Measurements from ENCODE around the gene OSBPL5. TPM values are rescaled to one million over a fixed set of nuclear protein-coding genes. Genes with fewer than 3 reads are reported as not detected.

The OSBPL5 gene
- total RNA-seq, 2 donors from 2014 or later = 34.0 to 69.5 TPM

DNA sequence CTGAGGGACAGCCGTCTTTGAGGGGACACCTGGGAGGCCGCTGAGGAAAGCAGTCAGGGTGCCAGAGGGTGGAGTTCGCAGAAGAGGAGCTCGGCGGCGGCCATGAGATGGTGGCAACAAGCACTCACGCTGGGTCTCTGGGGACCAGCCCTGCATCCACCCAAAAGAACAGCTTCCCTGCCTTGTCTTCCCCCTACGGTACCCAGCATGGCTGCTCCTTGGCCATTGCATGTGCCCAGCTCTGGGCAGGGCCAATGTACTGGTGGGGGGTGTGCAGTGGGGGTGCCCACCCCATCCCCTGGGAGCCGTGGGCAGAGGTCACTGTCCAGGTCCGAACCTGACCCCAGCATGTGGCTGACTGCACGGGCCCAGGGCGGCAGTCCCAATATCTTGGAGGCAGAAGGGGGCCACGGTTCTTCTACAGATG lies 42.3 kb downstream of the OSBPL5 start:
- TF ChIP-seq, protein P1, sequence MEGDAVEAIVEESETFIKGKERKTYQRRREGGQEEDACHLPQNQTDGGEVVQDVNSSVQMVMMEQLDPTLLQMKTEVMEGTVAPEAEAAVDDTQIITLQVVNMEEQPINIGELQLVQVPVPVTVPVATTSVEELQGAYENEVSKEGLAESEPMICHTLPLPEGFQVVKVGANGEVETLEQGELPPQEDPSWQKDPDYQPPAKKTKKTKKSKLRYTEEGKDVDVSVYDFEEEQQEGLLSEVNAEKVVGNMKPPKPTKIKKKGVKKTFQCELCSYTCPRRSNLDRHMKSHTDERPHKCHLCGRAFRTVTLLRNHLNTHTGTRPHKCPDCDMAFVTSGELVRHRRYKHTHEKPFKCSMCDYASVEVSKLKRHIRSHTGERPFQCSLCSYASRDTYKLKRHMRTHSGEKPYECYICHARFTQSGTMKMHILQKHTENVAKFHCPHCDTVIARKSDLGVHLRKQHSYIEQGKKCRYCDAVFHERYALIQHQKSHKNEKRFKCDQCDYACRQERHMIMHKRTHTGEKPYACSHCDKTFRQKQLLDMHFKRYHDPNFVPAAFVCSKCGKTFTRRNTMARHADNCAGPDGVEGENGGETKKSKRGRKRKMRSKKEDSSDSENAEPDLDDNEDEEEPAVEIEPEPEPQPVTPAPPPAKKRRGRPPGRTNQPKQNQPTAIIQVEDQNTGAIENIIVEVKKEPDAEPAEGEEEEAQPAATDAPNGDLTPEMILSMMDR (IDR thresholded peaks at IDR 0.05) = no peak
- intact Hi-C loops (cut with DNase I) = no loop called here
- no peaks in the 10 kb centered on the region for H3K27me3 ChIP-seq
- no peak overlapping the region for H3K4me3 ChIP-seq
- no peaks in the 10 kb centered on the region for H3K36me3 ChIP-seq
- DNase-seq = no peak
- H3K27ac ChIP-seq = no peak overlapping the region
- H3K4me1 ChIP-seq = peaks cover 20% of the 10 kb centered on the region
- H3K9me3 ChIP-seq = no peaks in the 10 kb centered on the region
- H3K9ac ChIP-seq (ENCODE audit: low read depth in 2 of 2, low read length in 2 of 2) = no peak overlapping the region

DNA sequence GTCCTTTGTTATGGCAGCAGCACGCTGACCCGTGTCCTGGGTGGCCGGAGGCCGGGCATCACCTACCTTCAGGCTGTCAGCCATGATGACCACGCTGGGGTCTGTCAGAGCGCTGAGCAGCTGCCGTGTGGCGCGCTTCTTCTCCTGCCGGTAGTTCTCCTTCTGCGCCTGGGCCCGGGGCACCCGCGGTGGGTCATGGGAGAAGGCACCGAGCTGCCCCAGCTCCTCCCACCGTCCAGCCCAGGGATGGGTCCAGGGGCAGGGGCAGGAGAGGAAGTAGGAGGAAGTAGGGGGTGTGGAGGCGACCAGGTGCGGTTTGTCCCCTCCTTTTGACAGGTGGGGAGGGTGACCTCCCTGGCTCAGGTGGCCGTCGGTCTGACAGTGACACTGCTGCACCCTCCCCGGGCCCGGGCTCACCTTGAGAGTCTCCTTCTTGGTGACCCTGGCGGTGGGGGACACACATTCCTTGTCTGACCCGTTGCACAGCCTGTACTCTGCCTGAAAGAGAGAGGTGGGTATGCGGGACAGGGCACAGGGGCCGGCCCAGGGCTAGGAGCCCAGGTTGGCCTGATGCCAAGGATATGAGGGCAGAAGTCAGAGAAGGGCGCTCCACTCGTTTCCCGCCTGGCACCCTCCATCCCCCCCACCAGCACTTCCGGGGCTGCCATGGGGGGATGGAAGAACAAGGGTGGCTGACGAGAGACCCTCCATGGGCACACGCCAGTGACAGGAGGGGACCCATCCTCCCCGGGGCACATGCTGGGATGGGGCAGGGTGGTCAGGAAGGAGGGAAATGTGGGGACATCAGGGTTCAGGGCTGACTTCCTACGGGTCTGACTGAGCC lies 43.0 kb downstream of the OSBPL5 start:
- no peak overlapping the region for H3K9ac ChIP-seq (ENCODE audit: low read depth in 2 of 2, low read length in 2 of 2)
- TF ChIP-seq, protein P1 (IDR thresholded peaks at IDR 0.05) = no peak
- no peaks in the 10 kb centered on the region for H3K27me3 ChIP-seq
- no peak for DNase-seq
- peaks cover 19% of the 10 kb centered on the region for H3K4me1 ChIP-seq
- no peak overlapping the region for H3K4me3 ChIP-seq
- H3K27ac ChIP-seq = no peak overlapping the region
- H3K36me3 ChIP-seq = no peaks in the 10 kb centered on the region
- no peaks in the 10 kb centered on the region for H3K9me3 ChIP-seq
- intact Hi-C loops (cut with DNase I) = no loop called here

DNA sequence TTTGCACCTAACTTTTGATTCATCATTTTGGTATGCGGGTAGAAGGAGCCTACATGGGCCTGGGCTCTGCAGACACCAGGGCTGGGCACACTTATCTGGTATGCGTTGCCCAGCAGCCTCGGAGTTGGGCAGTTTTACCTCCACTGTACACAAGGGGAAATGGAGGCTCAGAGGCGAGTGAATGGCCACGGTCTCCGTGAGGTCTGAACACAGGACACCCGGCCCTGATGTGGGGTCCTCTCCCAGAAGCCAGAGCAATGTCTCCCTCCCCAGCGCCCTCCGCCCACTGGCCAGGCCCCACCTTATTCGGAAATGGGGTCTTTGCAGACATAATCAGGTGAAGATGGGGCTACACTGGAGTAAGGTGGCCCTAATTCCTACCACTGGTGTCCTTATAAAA lies 43.7 kb downstream of the OSBPL5 start:
- H3K4me1 ChIP-seq = peaks cover 13% of the 10 kb centered on the region
- H3K9me3 ChIP-seq = no peaks in the 10 kb centered on the region
- H3K4me3 ChIP-seq = no peak overlapping the region
- H3K27ac ChIP-seq = no peak overlapping the region
- intact Hi-C loops (cut with DNase I) = no loop called here
- TF ChIP-seq, protein P1 (IDR thresholded peaks at IDR 0.05) = no peak
- H3K9ac ChIP-seq (ENCODE audit: low read depth in 2 of 2, low read length in 2 of 2) = no peak overlapping the region
- H3K27me3 ChIP-seq = no peaks in the 10 kb centered on the region
- DNase-seq = no peak
- no peaks in the 10 kb centered on the region for H3K36me3 ChIP-seq

DNA sequence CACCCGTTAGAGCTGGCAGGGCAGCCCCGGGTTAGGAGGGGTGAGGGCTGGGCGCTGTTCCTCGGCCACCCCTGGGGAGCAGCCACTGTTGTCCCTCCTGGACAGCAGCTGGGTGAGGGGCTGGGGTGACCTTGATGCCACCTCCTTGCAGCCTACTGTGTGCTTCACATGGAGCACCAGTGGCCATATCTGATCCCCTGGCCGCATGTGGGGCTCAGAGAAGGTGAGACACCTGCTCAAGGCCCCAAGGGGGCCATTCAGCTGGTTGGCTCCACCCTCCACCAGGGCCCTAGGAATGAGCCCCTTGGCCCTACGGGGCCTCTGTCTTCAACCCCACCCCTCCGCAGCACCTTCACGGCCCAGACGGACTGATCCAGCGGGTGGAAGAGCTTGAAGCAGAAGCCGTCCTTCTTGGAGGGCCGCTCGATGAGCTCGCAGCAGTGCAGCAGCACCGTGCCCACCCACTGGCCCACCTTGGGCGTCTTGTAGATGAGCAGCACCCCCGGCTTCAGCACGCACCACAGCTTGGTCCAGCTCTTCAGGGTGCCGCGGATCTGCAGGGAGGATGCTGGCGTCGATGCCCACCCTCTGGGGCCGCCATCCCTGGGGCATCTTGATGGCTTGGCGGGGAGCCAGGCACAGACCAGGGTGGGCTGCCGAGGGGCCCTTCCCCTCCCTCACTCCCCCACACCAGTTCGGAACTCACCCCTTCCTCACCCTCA lies 44.9 kb downstream of the OSBPL5 start:
- Histone ChIP-seq H3K27ac (no peak overlapping the region), H3K9ac (ENCODE audit: low read depth in 2 of 2, low read length in 2 of 2) (no peak overlapping the region), H3K4me1 (peaks cover 8% of the 10 kb centered on the region), H3K4me3 (no peak overlapping the region), H3K27me3 (no peaks in the 10 kb centered on the region), H3K36me3 (peaks cover 2% of the 10 kb centered on the region), H3K9me3 (no peaks in the 10 kb centered on the region)
- TF ChIP-seq, protein P1 (IDR thresholded peaks at IDR 0.05) = no peak
- DNase-seq = no peak
- intact Hi-C loops (cut with DNase I) = no loop called here

DNA sequence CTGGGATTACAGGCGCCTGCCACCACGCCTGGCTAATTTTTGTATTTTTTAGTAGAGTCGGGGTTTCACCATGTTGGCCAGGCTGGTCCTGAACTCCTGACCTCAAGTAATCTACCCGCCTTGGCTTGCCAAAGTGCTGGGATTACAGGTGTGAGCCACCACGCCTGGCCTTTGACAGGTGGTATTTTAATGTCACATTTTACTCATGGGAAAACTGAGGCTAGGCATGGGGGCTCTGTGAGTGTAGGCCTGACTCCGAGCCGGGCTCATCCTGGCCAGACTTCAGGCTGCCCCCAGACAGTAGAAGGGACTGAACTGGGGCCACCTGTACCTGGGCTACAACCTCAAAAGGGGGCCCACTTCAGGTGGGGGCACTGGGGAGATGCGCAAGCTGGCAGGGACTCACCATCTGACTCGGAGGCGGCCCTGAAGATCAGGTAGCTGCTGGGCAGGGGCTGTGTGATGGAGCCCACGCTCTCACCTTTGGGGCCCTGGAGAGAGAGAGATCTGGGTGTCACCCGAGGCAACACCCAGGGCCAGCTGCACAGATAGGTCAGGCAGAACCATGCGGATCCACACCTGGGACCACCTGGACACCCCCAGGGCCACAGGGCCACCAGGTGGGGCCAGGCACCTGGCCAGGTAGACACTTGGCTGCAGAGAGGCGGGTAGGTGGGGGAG lies 45.8 kb downstream of the OSBPL5 start:
- intact Hi-C loops (cut with DNase I) = no loop called here

More for the DNA sequence above, 45.8 kb downstream of the OSBPL5 start:
- Histone ChIP-seq H3K36me3 (peaks cover 4% of the 10 kb centered on the region), H3K4me3 (no peak overlapping the region), H3K9ac (ENCODE audit: low read depth in 2 of 2, low read length in 2 of 2) (no peak overlapping the region), H3K27ac (no peak overlapping the region), H3K4me1 (peaks cover 8% of the 10 kb centered on the region), H3K27me3 (no peaks in the 10 kb centered on the region), H3K9me3 (no peaks in the 10 kb centered on the region)
- TF ChIP-seq, protein P1 (IDR thresholded peaks at IDR 0.05) = no peak
- DNase-seq = no peak

All from colonic mucosa (tissue), 4 donors.